HepG2 (cell line): ENCODE data around the gene HOXC11. TPM values are rescaled to one million over a fixed set of nuclear protein-coding genes. Genes with fewer than 3 reads are reported as not detected.

Experiments
- ATAC-seq: fragments of 200-7000 bp; cut with Tn5 transposase; 3 replicates; pipeline ENCODE4 v1.9.1; 2020; ENCODE audit warnings: mild to moderate bottlenecking, moderate library complexity
- BruUV-seq: library from RNA; stranded (reverse); fragments of 400-500 nt; replicated peaks from 2 replicates; lab custom pipeline; 2021; lab: Mats Ljungman, UMichigan
- CTCF ChIA-PET: fragments of 300-600 bp; formaldehyde crosslinking; extraction: SDS; loops from one replicate; lab custom pipeline; 2021; ENCODE audit warnings: low total read pairs, inconsistent platforms, low intra/inter-chr PET ratio; lab: Yijun Ruan, JAX
- POLR2A ChIA-PET: fragments of 350-600 bp; sonication (Branson Sonifier 250); formaldehyde crosslinking; loops from one replicate; lab custom pipeline; 2020; ENCODE audit warnings: antibody characterized with exemption, inconsistent platforms; lab: Yijun Ruan, JAX
- DNase-seq: peaks from one replicate; pipeline ENCODE4 v3.0.0-alpha.2; 2015; ENCODE audit warnings: low spot score
- FAIRE-seq: peaks from 3 replicates; lab custom pipeline; 2011; peaks lifted over from hg19 to GRCh38; lab: Jason Lieb, UNC
- H2AFZ ChIP-seq: one replicate; pipeline ENCODE4 v1.6.1; 2011; ENCODE audit warnings: low read length, inconsistent platforms
- H3K27ac ChIP-seq: fragments of 300-600 bp; 3 replicates; pipeline ENCODE4 v1.8.0; 2011; ENCODE audit warnings: mixed run types, mild to moderate bottlenecking, mixed read lengths, low read length, inconsistent platforms; ENCODE audit not compliant: insufficient read depth; ENCODE audit errors: extremely low read length
- H3K27me3 ChIP-seq, 2 experiments: fragments of 200-600 bp in 1 of 2; 2 replicates in 1 of 2; 3 replicates in 1 of 2; pipeline versions ENCODE4 v1.6.0 to v1.8.0; 2011; ENCODE audit warnings: low read length in 2 of 2, mild to moderate bottlenecking in 2 of 2, moderate library complexity in 2 of 2, inconsistent platforms in 1 of 2; ENCODE audit not compliant: insufficient read depth in 2 of 2, control insufficient read depth in 1 of 2
- H3K36me3 ChIP-seq, 2 experiments: fragments of 200-600 bp in 1 of 2; replicated peaks in 1 of 2; 2 replicates in 1 of 2; 3 replicates in 1 of 2; pipeline versions ENCODE4 v1.5.1 to v1.8.0; 2011; ENCODE audit warnings: low read length in 2 of 2, inconsistent platforms in 1 of 2; ENCODE audit not compliant: insufficient read depth in 2 of 2, control insufficient read depth in 1 of 2
- H3K4me1 ChIP-seq: 2 replicates; pipeline ENCODE4 v1.5.1; 2012; ENCODE audit warnings: low read length, inconsistent platforms; ENCODE audit not compliant: insufficient read depth
- H3K4me2 ChIP-seq: 2 replicates; pipeline ENCODE4 v1.6.0; 2011; ENCODE audit warnings: low read depth, low read length, inconsistent platforms
- H3K4me3 ChIP-seq, 3 experiments: fragments of 200-600 bp in 1 of 3; sonication (generic), shearing (Covaris generic) in 1 of 3; replicated peaks in 1 of 3; 2 replicates each; pipeline ENCODE4 v1.5.1; 2011 to 2016; ENCODE audit warnings: low read length in 3 of 3, inconsistent platforms in 2 of 3, low read depth in 2 of 3, mild to moderate bottlenecking in 2 of 3, control low read depth in 1 of 3, mixed read lengths in 1 of 3; ENCODE audit not compliant: insufficient read depth in 1 of 3
- H3K79me2 ChIP-seq: one replicate; pipeline ENCODE4 v1.6.1; 2011; ENCODE audit warnings: low read length, inconsistent platforms; ENCODE audit not compliant: insufficient read depth
- H3K9ac ChIP-seq: 2 replicates; pipeline ENCODE4 v1.6.0; 2011; ENCODE audit warnings: mild to moderate bottlenecking, low read depth, low read length, inconsistent platforms; ENCODE audit not compliant: insufficient read depth
- H3K9me3 ChIP-seq: 2 replicates; pipeline ENCODE4 v1.5.1; 2012; ENCODE audit warnings: mild to moderate bottlenecking, low read length
- H4K20me1 ChIP-seq: 2 replicates; pipeline ENCODE4 v1.6.0; 2011; ENCODE audit warnings: inconsistent platforms, mild to moderate bottlenecking, low read length, moderate library complexity; ENCODE audit not compliant: insufficient read depth
- CBFB ChIP-seq: sonication (generic); formaldehyde crosslinking; IDR thresholded peaks from 2 replicates; pipeline ENCODE4 v1.4.0; 2020; ENCODE audit warnings: missing genetic modification reagents
- CBX1 ChIP-seq: IDR thresholded peaks from one replicate; pipeline ENCODE4 v1.6.1; 2016; ENCODE audit warnings: antibody characterized with exemption, low read depth
- DMAP1 ChIP-seq: IDR thresholded peaks from 2 replicates; pipeline ENCODE4 v1.6.1; 2016
- DNMT3B ChIP-seq: conservative IDR thresholded peaks from 2 replicates; pipeline ENCODE4 v1.6.1; 2016; ENCODE audit warnings: missing biosample characterization, control low read depth
- DRAP1 ChIP-seq: IDR thresholded peaks from 2 replicates; pipeline ENCODE4 v1.6.1; 2016; ENCODE audit warnings: missing genetic modification reagents, missing compliant biosample characterization
- FOXM1 ChIP-seq: sonication (generic); formaldehyde crosslinking; IDR thresholded peaks from 2 replicates; pipeline ENCODE4 v1.5.0; 2020; ENCODE audit warnings: missing genetic modification reagents
- GABPB1 ChIP-seq: IDR thresholded peaks from 2 replicates; pipeline ENCODE4 v1.6.1; 2016; ENCODE audit warnings: mild to moderate bottlenecking, missing genetic modification reagents, moderate library complexity, missing compliant biosample characterization
- GLI4 ChIP-seq: sonication (generic); formaldehyde crosslinking; IDR thresholded peaks from 2 replicates; pipeline ENCODE4 v1.5.1; 2020; ENCODE audit warnings: missing genetic modification reagents, mild to moderate bottlenecking, moderate library complexity, borderline replicate concordance
- GRHL1 ChIP-seq: sonication (generic); formaldehyde crosslinking; conservative IDR thresholded peaks from 2 replicates; pipeline ENCODE4 v1.8.0; 2022; ENCODE audit warnings: missing genetic modification reagents
- MAF1 ChIP-seq: sonication (generic); formaldehyde crosslinking; IDR thresholded peaks from 2 replicates; pipeline ENCODE4 v1.5.0; 2020; ENCODE audit warnings: missing genetic modification reagents, borderline replicate concordance
- MYNN ChIP-seq: sonication (generic); formaldehyde crosslinking; IDR thresholded peaks from 2 replicates; pipeline ENCODE4 v1.4.0; 2020; ENCODE audit warnings: mild to moderate bottlenecking, low read depth, missing genetic modification reagents
- NFAT5 ChIP-seq: sonication (generic); formaldehyde crosslinking; IDR thresholded peaks from 2 replicates; pipeline ENCODE4 v1.4.0; 2020; ENCODE audit warnings: missing genetic modification reagents
- RFX1 ChIP-seq: fragments of 450-650 bp; IDR thresholded peaks from 2 replicates; pipeline ENCODE4 v1.6.1; 2017
- RXRB ChIP-seq: IDR thresholded peaks from 2 replicates; pipeline ENCODE4 v1.6.1; 2016; ENCODE audit warnings: borderline replicate concordance, missing genetic modification reagents, missing compliant biosample characterization
- SMARCC2 ChIP-seq: fragments of 450-650 bp; IDR thresholded peaks from 2 replicates; pipeline ENCODE4 v1.6.1; 2017; ENCODE audit warnings: antibody characterized with exemption, mild to moderate bottlenecking
- YEATS2 ChIP-seq: sonication (generic); formaldehyde crosslinking; IDR thresholded peaks from 2 replicates; pipeline ENCODE4 v1.4.0; 2020; ENCODE audit warnings: missing genetic modification reagents, borderline replicate concordance
- ZMYM4 ChIP-seq: sonication (generic); formaldehyde crosslinking; IDR thresholded peaks from 2 replicates; pipeline ENCODE4 v1.8.1; 2023; ENCODE audit warnings: mild to moderate bottlenecking, missing genetic modification reagents
- ZNF740 ChIP-seq: sonication (generic); formaldehyde crosslinking; IDR thresholded peaks from 2 replicates; pipeline ENCODE4 v1.4.0; 2020; ENCODE audit warnings: missing genetic modification reagents
- ZNF776 ChIP-seq: sonication (generic); formaldehyde crosslinking; IDR thresholded peaks from 2 replicates; pipeline ENCODE4 v1.4.0; 2020; ENCODE audit warnings: mild to moderate bottlenecking, missing genetic modification reagents
- WGBS: methylation state at CpG from one replicate; pipeline ENCODE4 v1.1.6; 2017; ENCODE audit warnings: low lambda C conversion rate; 5-methylcytosine and 5-hydroxymethylcytosine counted together
- in situ Hi-C: cut with HindIII; loops from 2 replicates; pipeline ENCODE4 v1.10.0; 2017; ENCODE audit warnings: low pct_unique_long_range_greater_than_20kb; ENCODE audit not compliant: extremely low pct_ligation_motif_present
- intact Hi-C: fragments of 100-400 bp; cut with micrococcal nuclease; formaldehyde crosslinking; loops from one replicate; pipeline ENCODE4 v1.10.0; 2022; ENCODE audit not compliant: unreplicated experiment
- polyA plus RNA-seq, 8 experiments: library from polyadenylated mRNA; depleted of rRNA in 3 of 8; stranded (reverse) in 7 of 8; unstranded in 1 of 8; fragments of >200 nt; fragmentation: Illumina TruSeq in 4 of 8; extraction: Trizol in 4 of 8; gene quantifications; 2 replicates each; pipeline versions ENCODE4 v1.2.1 to v1.2.3, GENCODE V29; 2011 to 2016; ENCODE audit warnings: low read depth in 4 of 8, missing spikeins in 1 of 8, mixed read lengths in 1 of 8; ENCODE audit not compliant: insufficient read depth in 1 of 8
- total RNA-seq, 5 experiments: library from RNA; depleted of rRNA; stranded (reverse); fragments of >200 nt; fragmentation: Illumina TruSeq; extraction: Trizol; gene quantifications; 2 replicates each; pipeline ENCODE4 v1.2.3, GENCODE V29; 2016; ENCODE audit warnings: low read depth in 1 of 5

Gene HOXC11
- total and polyA plus RNA-seq, 2 of the 13 experiments (the other 11 are each of a cell fraction or from before 2014, with no cell fraction given) = not detected

GRCh38 chr12:53975064-53975471, 2.1 kb downstream of the HOXC11 start:
- in situ Hi-C loops (no loop called here), intact Hi-C loops (no loop called here)
- ChIA-PET CTCF (no interaction called here), POLR2A (no interaction called here)
- Histone ChIP-seq H3K4me2 (no peak overlapping the region), H3K9me3 (no peaks in the 10 kb centered on the region), H2AFZ (no peak overlapping the region), H3K27me3 (peaks cover 3 to 89% of the 10 kb centered on the region in 2 experiments; a peak in 4 of 5 replicates), H4K20me1 (no peaks in the 10 kb centered on the region), H3K4me1 (peaks cover 42% of the 10 kb centered on the region), H3K79me2 (no peaks in the 10 kb centered on the region), H3K9ac (no peak overlapping the region), H3K27ac (no peak overlapping the region), H3K36me3 (no peaks in the 10 kb centered on the region)
- no TSS peak for BruUV-seq
- DNase-seq (no peak), FAIRE-seq (no peak), ATAC-seq (no peak)
- 84% methylated on average over 18 of the region's 25 CpGs for WGBS
- TF ChIP-seq ZNF776 (CRISPR knock-in tag) (no peak), MYNN (CRISPR knock-in tag) (no peak), GLI4 (CRISPR knock-in tag) (no peak), DRAP1 (CRISPR knock-in tag) (no peak), ZNF740 (CRISPR knock-in tag) (no peak), ZMYM4 (CRISPR knock-in tag) (no peak), DNMT3B (no peak), MAF1 (CRISPR knock-in tag) (no peak), FOXM1 (CRISPR knock-in tag) (no peak), RXRB (CRISPR knock-in tag) (no peak), GRHL1 (CRISPR knock-in tag) (no peak), SMARCC2 (no peak), YEATS2 (CRISPR knock-in tag) (no peak), DMAP1 (CRISPR knock-in tag) (no peak), GABPB1 (no peak), NFAT5 (CRISPR knock-in tag) (no peak), RFX1 (no peak), CBFB (CRISPR knock-in tag) (no peak), CBX1 (no peak)
- TF ChIP-seq, all 625 proteins: peak for 0
- H3K4me3 ChIP-seq = no peak overlapping the region
